PC-3 (cell line): ENCODE measurements around the gene CTRB1.
"Not testable (repeated sequence)": the region's sequence is repeated elsewhere in the genome, so short reads cannot be mapped to it uniquely, and the experiment has no call there.

ENCODE experiments used
- EZH2 ChIP-seq: fragments of 300-600 bp; sonication (generic); IDR thresholded peaks from one replicate; pipeline ENCODE4 v1.6.1; 2017; ENCODE audit warnings: antibody characterized with exemption, mild to moderate bottlenecking, low read length; ENCODE audit not compliant: unreplicated experiment
- EZH2phosphoT487 ChIP-seq: fragments of 300-600 bp; sonication (generic); IDR thresholded peaks from 2 replicates; pipeline ENCODE4 v1.6.1; 2018; ENCODE audit warnings: mild to moderate bottlenecking, antibody characterized with exemption, low read length, borderline replicate concordance
- TF ChIP-seq, protein P1 (sequence below): fragments of 300-600 bp; sonication (generic); conservative IDR thresholded peaks from 2 replicates; pipeline ENCODE4 v1.5.1; 2017; ENCODE audit warnings: antibody characterized with exemption, low read depth, mild to moderate bottlenecking, low read length

DNA sequence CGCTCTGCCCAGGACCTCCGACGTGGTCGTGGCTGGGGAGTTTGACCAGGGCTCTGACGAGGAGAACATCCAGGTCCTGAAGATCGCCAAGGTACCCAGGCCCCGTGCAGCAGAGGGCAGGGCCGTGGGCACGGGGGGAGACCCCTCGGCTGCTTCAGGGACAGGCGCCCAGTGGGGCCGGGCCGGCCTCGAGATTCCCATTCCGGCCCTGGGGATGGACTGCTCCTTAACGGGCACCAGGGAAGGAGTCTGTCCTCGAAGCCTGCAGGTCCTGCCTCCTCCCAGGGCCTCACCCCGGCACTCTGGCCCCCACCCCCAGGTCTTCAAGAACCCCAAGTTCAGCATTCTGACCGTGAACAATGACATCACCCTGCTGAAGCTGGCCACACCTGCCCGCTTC, 4.3 kb downstream of the CTRB1 start:
- not testable (repeated sequence) for TF ChIP-seq EZH2phosphoT487, EZH2
- TF ChIP-seq, protein P1, sequence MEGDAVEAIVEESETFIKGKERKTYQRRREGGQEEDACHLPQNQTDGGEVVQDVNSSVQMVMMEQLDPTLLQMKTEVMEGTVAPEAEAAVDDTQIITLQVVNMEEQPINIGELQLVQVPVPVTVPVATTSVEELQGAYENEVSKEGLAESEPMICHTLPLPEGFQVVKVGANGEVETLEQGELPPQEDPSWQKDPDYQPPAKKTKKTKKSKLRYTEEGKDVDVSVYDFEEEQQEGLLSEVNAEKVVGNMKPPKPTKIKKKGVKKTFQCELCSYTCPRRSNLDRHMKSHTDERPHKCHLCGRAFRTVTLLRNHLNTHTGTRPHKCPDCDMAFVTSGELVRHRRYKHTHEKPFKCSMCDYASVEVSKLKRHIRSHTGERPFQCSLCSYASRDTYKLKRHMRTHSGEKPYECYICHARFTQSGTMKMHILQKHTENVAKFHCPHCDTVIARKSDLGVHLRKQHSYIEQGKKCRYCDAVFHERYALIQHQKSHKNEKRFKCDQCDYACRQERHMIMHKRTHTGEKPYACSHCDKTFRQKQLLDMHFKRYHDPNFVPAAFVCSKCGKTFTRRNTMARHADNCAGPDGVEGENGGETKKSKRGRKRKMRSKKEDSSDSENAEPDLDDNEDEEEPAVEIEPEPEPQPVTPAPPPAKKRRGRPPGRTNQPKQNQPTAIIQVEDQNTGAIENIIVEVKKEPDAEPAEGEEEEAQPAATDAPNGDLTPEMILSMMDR, result not testable (repeated sequence)
